GM20431 (cell line): ENCODE measurements around the gene PFKM.

ENCODE experiments used
- in situ Hi-C: fragments of 300-500 bp; cut with MseI, MboI; formaldehyde crosslinking; loops from one replicate; pipeline ENCODE4 v1.15.0; 2020; ENCODE audit warnings: low sequenced_read_pairs; ENCODE audit not compliant: unreplicated experiment

Gene PFKM

GRCh38 chr12:48119078-48119833 lies at the start of gene PFKM:
Gene PFKM (plus strand): TSS chr12:48119364. CDS start chr12:48122775, 3,411 bp downstream.
- in situ Hi-C loops: no loop called here

GRCh38 chr12:48070033-48070432 lies 49.1 kb upstream of the PFKM start:
- in situ Hi-C loops: no loop called here

GRCh38 chr12:48070731-48071130 lies 48.4 kb upstream of the PFKM start:
- in situ Hi-C loops: no loop called here

- in situ Hi-C loops: no loop called here
Observed at GRCh38 chr12:48071808-48072207, 47.4 kb upstream of the PFKM start.

- in situ Hi-C loops: no loop called here
Observed at GRCh38 chr12:48072266-48072665, 46.9 kb upstream of the PFKM start.

- in situ Hi-C loops: no loop called here
Observed at GRCh38 chr12:48074266-48074665, 44.9 kb upstream of the PFKM start.

GRCh38 chr12:48075832-48076231 lies 43.3 kb upstream of the PFKM start:
- in situ Hi-C loops: no loop called here

- in situ Hi-C loops: no loop called here
Observed at GRCh38 chr12:48077111-48077510, 42.1 kb upstream of the PFKM start.

- in situ Hi-C loops: no loop called here
Observed at GRCh38 chr12:48078901-48079300, 40.3 kb upstream of the PFKM start.

GRCh38 chr12:48080285-48080684 lies 38.9 kb upstream of the PFKM start:
- in situ Hi-C loops: no loop called here

GRCh38 chr12:48080821-48081220 lies 38.3 kb upstream of the PFKM start:
- in situ Hi-C loops: no loop called here

GRCh38 chr12:48084066-48084465 lies 35.1 kb upstream of the PFKM start:
- in situ Hi-C loops: no loop called here

GRCh38 chr12:48084841-48085460 lies 34.2 kb upstream of the PFKM start:
- in situ Hi-C loops: no loop called here

- in situ Hi-C loops: no loop called here
Observed at GRCh38 chr12:48086327-48086726, 32.8 kb upstream of the PFKM start.

GRCh38 chr12:48092611-48093010 lies 26.6 kb upstream of the PFKM start:
- in situ Hi-C loops: no loop called here

- in situ Hi-C loops: no loop called here
Observed at GRCh38 chr12:48104531-48104930, 14.6 kb upstream of the PFKM start.

- in situ Hi-C loops: no loop called here
Observed at GRCh38 chr12:48105321-48105866, 13.8 kb upstream of the PFKM start.

GRCh38 chr12:48105867-48106680 lies 13.1 kb upstream of the PFKM start, which contains the start of gene SENP1:
Gene SENP1 (minus strand): TSS chr12:48106079. CDS start chr12:48101472, 4,607 bp downstream.
- in situ Hi-C loops: no loop called here

GRCh38 chr12:48106681-48107613 lies 12.2 kb upstream of the PFKM start:
- in situ Hi-C loops: no loop called here
